Testis (tissue), 2 donors: ENCODE results near the gene E2F2.

Experiments
- POLR2A ChIP-seq: fragments of 450-650 bp; IDR thresholded peaks from one replicate; pipeline ENCODE4 v1.6.1; 2017; ENCODE audit warnings: antibody characterized with exemption, mild to moderate bottlenecking, moderate library complexity
- TF ChIP-seq, protein P1 (sequence below), 3 experiments: fragments of 450-650 bp in 2 of 3; fragments of 200-600 bp in 1 of 3; sonication (generic) in 1 of 3; IDR thresholded peaks; one replicate each; pipeline ENCODE4 v1.5.1; 2016 to 2019; ENCODE audit warnings: antibody characterized with exemption in 3 of 3, mild to moderate bottlenecking in 2 of 3, moderate library complexity in 1 of 3

DNA sequence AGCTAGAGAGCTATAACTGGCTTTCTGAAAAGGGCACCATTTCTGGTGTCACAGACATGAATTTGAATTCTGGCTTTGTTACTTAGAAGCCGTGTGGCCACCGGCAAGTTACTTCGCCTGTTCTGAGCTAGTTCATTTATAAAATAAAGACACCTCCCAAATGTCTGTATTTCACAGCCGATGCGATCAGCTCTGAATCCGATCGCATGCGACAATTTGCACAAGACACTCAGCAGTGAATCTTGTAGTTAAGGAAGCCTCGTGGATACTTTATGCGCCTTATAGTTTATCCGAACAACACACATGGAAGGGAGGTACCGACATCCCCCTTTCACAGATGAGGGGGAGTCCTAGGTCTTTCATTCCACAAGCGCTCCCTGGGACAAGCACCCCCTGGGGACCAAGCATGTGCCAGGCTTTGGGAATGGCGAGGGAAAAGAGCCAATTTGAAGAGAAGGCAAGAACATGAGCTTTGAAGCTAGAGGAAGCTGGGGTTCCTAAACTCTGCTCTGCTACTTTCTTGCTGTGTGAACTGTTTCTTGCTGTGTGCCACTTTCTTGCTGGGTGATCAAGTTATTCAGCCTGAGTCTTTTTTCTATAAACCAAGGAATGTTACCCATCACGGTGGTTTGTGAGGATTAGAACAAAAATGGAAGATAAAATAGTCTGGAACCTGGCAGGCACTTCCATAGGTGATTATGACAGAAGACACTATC lies 24.4 kb upstream of the E2F2 start:
- TF ChIP-seq, protein P1, sequence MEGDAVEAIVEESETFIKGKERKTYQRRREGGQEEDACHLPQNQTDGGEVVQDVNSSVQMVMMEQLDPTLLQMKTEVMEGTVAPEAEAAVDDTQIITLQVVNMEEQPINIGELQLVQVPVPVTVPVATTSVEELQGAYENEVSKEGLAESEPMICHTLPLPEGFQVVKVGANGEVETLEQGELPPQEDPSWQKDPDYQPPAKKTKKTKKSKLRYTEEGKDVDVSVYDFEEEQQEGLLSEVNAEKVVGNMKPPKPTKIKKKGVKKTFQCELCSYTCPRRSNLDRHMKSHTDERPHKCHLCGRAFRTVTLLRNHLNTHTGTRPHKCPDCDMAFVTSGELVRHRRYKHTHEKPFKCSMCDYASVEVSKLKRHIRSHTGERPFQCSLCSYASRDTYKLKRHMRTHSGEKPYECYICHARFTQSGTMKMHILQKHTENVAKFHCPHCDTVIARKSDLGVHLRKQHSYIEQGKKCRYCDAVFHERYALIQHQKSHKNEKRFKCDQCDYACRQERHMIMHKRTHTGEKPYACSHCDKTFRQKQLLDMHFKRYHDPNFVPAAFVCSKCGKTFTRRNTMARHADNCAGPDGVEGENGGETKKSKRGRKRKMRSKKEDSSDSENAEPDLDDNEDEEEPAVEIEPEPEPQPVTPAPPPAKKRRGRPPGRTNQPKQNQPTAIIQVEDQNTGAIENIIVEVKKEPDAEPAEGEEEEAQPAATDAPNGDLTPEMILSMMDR (IDR thresholded peaks at IDR 0.05): peak in 1 of 3 experiments; percentile 1
- TF ChIP-seq POLR2A: no peak
